A673 (cell line): ENCODE results near the gene NCK1. TPM values are rescaled to one million over a fixed set of nuclear protein-coding genes. Genes with fewer than 3 reads are reported as not detected.

Experiments used
- BruUV-seq: library from RNA; stranded (reverse); fragments of 400-500 nt; replicated peaks from 2 replicates; lab custom pipeline; 2021; lab: Mats Ljungman, UMichigan
- CTCF ChIA-PET: fragments of 300-600 bp; sonication (Branson Sonifier 250); formaldehyde crosslinking; loops from one replicate; lab custom pipeline; 2022; ENCODE audit warnings: antibody characterized with exemption; lab: Charles Lee
- POLR2A ChIA-PET: fragments of 300-600 bp; sonication (Branson Sonifier 250); formaldehyde crosslinking; loops from one replicate; lab custom pipeline; 2022; ENCODE audit warnings: antibody characterized with exemption; ENCODE audit not compliant: low non-redundant PET; lab: Charles Lee
- DNase-seq: peaks from one replicate; pipeline ENCODE4 v3.0.0-alpha.2; 2015; ENCODE audit warnings: low spot score
- H3K27ac ChIP-seq: fragments of 200-600 bp; sonication (generic); 2 replicates; pipeline ENCODE4 v1.5.1; 2016; ENCODE audit warnings: mixed run types, low read depth, mild to moderate bottlenecking, mixed read lengths, antibody characterized with exemption, low read length; ENCODE audit not compliant: poor library complexity, severe bottlenecking
- H3K27me3 ChIP-seq: fragments of 200-600 bp; sonication (generic); replicated peaks from 2 replicates; pipeline ENCODE4 v1.6.1; 2017; ENCODE audit warnings: mixed run types, low read depth, mild to moderate bottlenecking, mixed read lengths, antibody characterized with exemption, low read length; ENCODE audit not compliant: insufficient read depth, poor library complexity
- H3K36me3 ChIP-seq: fragments of 200-600 bp; sonication (generic); 2 replicates; pipeline ENCODE4 v1.6.1; 2016; ENCODE audit warnings: mixed run types, mild to moderate bottlenecking, mixed read lengths, antibody characterized with exemption, low read length; ENCODE audit not compliant: insufficient read depth, poor library complexity, severe bottlenecking
- H3K4me1 ChIP-seq: fragments of 200-600 bp; sonication (generic); 2 replicates; pipeline ENCODE4 v1.6.1; 2017; ENCODE audit warnings: mixed run types, mild to moderate bottlenecking, mixed read lengths, antibody characterized with exemption, low read length; ENCODE audit not compliant: insufficient read depth, poor library complexity, severe bottlenecking
- H3K4me3 ChIP-seq: fragments of 200-600 bp; sonication (generic); 2 replicates; pipeline ENCODE4 v1.5.1; 2016; ENCODE audit warnings: low read depth, mixed run types, mild to moderate bottlenecking, mixed read lengths, low read length; ENCODE audit not compliant: poor library complexity, severe bottlenecking
- H3K9me3 ChIP-seq: fragments of 200-600 bp; sonication (generic); 2 replicates; pipeline ENCODE4 v1.6.1; 2016; ENCODE audit warnings: mixed run types, low read depth, mild to moderate bottlenecking, mixed read lengths, antibody characterized with exemption, low read length; ENCODE audit not compliant: poor library complexity, severe bottlenecking
- CTCF ChIP-seq: fragments of 300-800, 200-600 bp; sonication (generic); conservative IDR thresholded peaks from 2 replicates; pipeline ENCODE4 v1.5.1; 2017; ENCODE audit warnings: low read depth, mild to moderate bottlenecking, antibody characterized with exemption, low read length, moderate library complexity, mixed read lengths
- EZH2 ChIP-seq: fragments of 200-600 bp; sonication (generic); IDR thresholded peaks from 2 replicates; pipeline ENCODE4 v1.6.1; 2017; ENCODE audit warnings: borderline replicate concordance, low read depth, mild to moderate bottlenecking, mixed read lengths, antibody characterized with exemption, low read length; ENCODE audit not compliant: poor library complexity, severe bottlenecking
- intact Hi-C: fragments of 100-400 bp; cut with micrococcal nuclease; formaldehyde crosslinking; loops from one replicate; pipeline ENCODE4 v1.10.0; 2022; ENCODE audit not compliant: unreplicated experiment
- total RNA-seq: library from RNA; stranded (reverse); gene quantifications from 2 replicates; pipeline ENCODE4 v1.2.3, GENCODE V29; 2021

The NCK1 gene
- total RNA-seq, 1 experiment from 2014 or later: 50.2 TPM

GRCh38 chr3:136979204-136979603 is 117.2 kb downstream of the NCK1 start:
- CTCF ChIA-PET: no interaction called here
- DNase-seq: no peak
- no peak overlapping the region for H3K4me3 ChIP-seq
- no peaks in the 10 kb centered on the region for H3K27me3 ChIP-seq
- POLR2A ChIA-PET: no interaction called here
- H3K4me1 ChIP-seq: peaks cover 8% of the 10 kb centered on the region
- H3K36me3 ChIP-seq: no peaks in the 10 kb centered on the region
- BruUV-seq: no TSS peak
- no peaks in the 10 kb centered on the region for H3K9me3 ChIP-seq
- no peak overlapping the region for H3K27ac ChIP-seq
- intact Hi-C loops: no loop called here
- no peak for TF ChIP-seq EZH2
- no peak for TF ChIP-seq CTCF

GRCh38 chr3:136979684-136980083 is 117.7 kb downstream of the NCK1 start:
- Histone ChIP-seq H3K36me3 (no peaks in the 10 kb centered on the region), H3K27me3 (no peaks in the 10 kb centered on the region), H3K9me3 (no peaks in the 10 kb centered on the region), H3K4me3 (no peak overlapping the region), H3K27ac (no peak overlapping the region), H3K4me1 (peaks cover 8% of the 10 kb centered on the region)
- intact Hi-C loops: no loop called here
- ChIA-PET CTCF (no interaction called here), POLR2A (no interaction called here)
- DNase-seq: no peak
- TF ChIP-seq CTCF (no peak), EZH2 (no peak)
- BruUV-seq: no TSS peak

- H3K27me3 ChIP-seq: no peaks in the 10 kb centered on the region
- intact Hi-C loops: no loop called here
- H3K27ac ChIP-seq: no peak overlapping the region
- POLR2A ChIA-PET: interaction anchor here (0.5 kb wide), 1 partner anchor 143 kb away, joined by 4 read pairs; no protein-coding TSS in a partner anchor
- no TSS peak for BruUV-seq
- H3K9me3 ChIP-seq: no peaks in the 10 kb centered on the region
- TF ChIP-seq CTCF (no peak), EZH2 (no peak)
- CTCF ChIA-PET: no interaction called here
- H3K4me1 ChIP-seq: peaks cover 8% of the 10 kb centered on the region
- no peak for DNase-seq
- no peak overlapping the region for H3K4me3 ChIP-seq
- H3K36me3 ChIP-seq: no peaks in the 10 kb centered on the region
These were observed 120.0 kb downstream of the NCK1 start for GRCh38 chr3:136982033-136982432.
